ENCODE measurements around the gene NAGK. TPM values are rescaled to one million over a fixed set of nuclear protein-coding genes. Genes with fewer than 3 reads are reported as not detected.
"Not testable (repeated sequence)": the region's sequence is repeated elsewhere in the genome, so short reads cannot be mapped to it uniquely, and the experiment has no call there.

The NAGK gene
- total RNA-seq, 4 donors from 2014 or later = 40.5 to 88.0 (median 70.0) TPM

GRCh38 chr2:71100195-71100964 lies 31.9 kb downstream of the NAGK start:
- H3K9me3 ChIP-seq = no peaks in the 10 kb centered on the region
- peak; percentile 33 to 77 (median 58) for TF ChIP-seq CTCF (IDR thresholded peaks at IDR 0.05)
- no peak for TF ChIP-seq POLR2A (IDR thresholded peaks at IDR 0.05)
- peak; percentile 58 to 64 for DNase-seq
- no peaks in the 10 kb centered on the region for H3K27me3 ChIP-seq
- no peak overlapping the region for H3K4me3 ChIP-seq (replicated peaks in 1 of 3)
- no peaks in the 10 kb centered on the region for H3K4me1 ChIP-seq
- intact Hi-C loops (cut with DNase I) = no loop called here
- no peaks in the 10 kb centered on the region for H3K36me3 ChIP-seq
- no peak overlapping the region for H3K27ac ChIP-seq
- 3 to 5% methylated on average over 3 of the region's 3 CpGs for WGBS, 2 donors

GRCh38 chr2:71101656-71102055 lies 33.2 kb downstream of the NAGK start:
- intact Hi-C loops (cut with DNase I) = no loop called here
- no peak for TF ChIP-seq CTCF (IDR thresholded peaks at IDR 0.05)
- no peaks in the 10 kb centered on the region for H3K36me3 ChIP-seq
- no peaks in the 10 kb centered on the region for H3K4me1 ChIP-seq
- DNase-seq = no peak
- 55 to 64% methylated on average over 2 of the region's 2 CpGs for WGBS, 2 donors
- no peaks in the 10 kb centered on the region for H3K9me3 ChIP-seq
- H3K27ac ChIP-seq = no peak overlapping the region
- no peaks in the 10 kb centered on the region for H3K27me3 ChIP-seq
- no peak overlapping the region for H3K4me3 ChIP-seq (replicated peaks in 1 of 3)

- Histone ChIP-seq H3K4me1 (no peaks in the 10 kb centered on the region), H3K27me3 (no peaks in the 10 kb centered on the region), H3K4me3 (replicated peaks in 1 of 3) (no peak overlapping the region), H3K27ac (no peak overlapping the region), H3K36me3 (no peaks in the 10 kb centered on the region), H3K9me3 (no peaks in the 10 kb centered on the region)
- no peak for TF ChIP-seq CTCF (IDR thresholded peaks at IDR 0.05)
- TF ChIP-seq POLR2A (IDR thresholded peaks at IDR 0.05) = no peak
- intact Hi-C loops (cut with DNase I) = no loop called here
- DNase-seq = no peak
- 55 to 75% methylated on average over 6 of the region's 6 CpGs for WGBS, 2 donors
These were observed 34.7 kb downstream of the NAGK start for GRCh38 chr2:71102981-71103681.

DNA sequence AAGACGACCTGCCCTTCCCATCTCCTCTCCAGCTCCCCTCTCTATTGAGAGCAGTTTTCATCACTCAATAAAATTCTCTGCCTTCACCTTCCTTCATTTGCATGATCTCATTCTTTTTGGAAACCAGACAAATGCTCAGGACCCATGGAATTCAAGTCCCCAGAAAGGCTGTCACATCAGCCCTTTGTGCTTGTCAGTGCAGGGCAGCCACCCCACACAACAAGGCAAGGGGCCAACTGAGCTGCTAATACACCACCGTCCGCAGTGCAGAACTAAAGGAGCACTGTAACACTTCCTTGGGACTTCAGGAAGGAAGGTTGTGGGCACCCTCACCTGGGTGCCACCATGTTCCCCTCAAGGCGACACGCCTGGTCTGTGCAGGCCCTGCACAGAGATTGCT lies 35.4 kb downstream of the NAGK start:
- intact Hi-C loops (cut with DNase I) = no loop called here
- DNase-seq = no peak
- WGBS, 2 donors = 92 to 93% methylated on average over 3 to 5 of the region's 5 CpGs

GRCh38 chr2:71106463-71106862 lies 38.0 kb downstream of the NAGK start:
- H3K36me3 ChIP-seq; DNase-seq; H3K27me3 ChIP-seq; H3K4me1 ChIP-seq; H3K27ac ChIP-seq; H3K9me3 ChIP-seq; intact Hi-C loops (cut with DNase I); H3K4me3 ChIP-seq (replicated peaks in 1 of 3): not testable (repeated sequence)
- WGBS, 2 donors = 84 to 89% methylated on average over 6 of the region's 6 CpGs

More for the DNA sequence above, 35.4 kb downstream of the NAGK start:
- Histone ChIP-seq H3K27me3 (no peaks in the 10 kb centered on the region), H3K9me3 (no peaks in the 10 kb centered on the region), H3K36me3 (no peaks in the 10 kb centered on the region), H3K4me1 (no peaks in the 10 kb centered on the region), H3K27ac (no peak overlapping the region), H3K4me3 (replicated peaks in 1 of 3) (no peak overlapping the region)
- TF ChIP-seq POLR2A (IDR thresholded peaks at IDR 0.05) (no peak), CTCF (IDR thresholded peaks at IDR 0.05) (no peak)

Measured in thyroid gland (tissue), 4 donors.